Loucy (cell line): ENCODE results near the gene TENM3.

Experiments
- CTCF ChIP-seq: fragments of 200-600 bp; sonication (generic); conservative IDR thresholded peaks from 2 replicates; pipeline ENCODE4 v1.5.1; 2014; ENCODE audit warnings: mild to moderate bottlenecking, antibody characterized with exemption, low read length
- EZH2phosphoT487 ChIP-seq: fragments of 200-600 bp; IDR thresholded peaks from 2 replicates; pipeline ENCODE4 v1.6.1; 2018; ENCODE audit warnings: antibody characterized with exemption, mild to moderate bottlenecking, moderate library complexity, borderline replicate concordance

DNA sequence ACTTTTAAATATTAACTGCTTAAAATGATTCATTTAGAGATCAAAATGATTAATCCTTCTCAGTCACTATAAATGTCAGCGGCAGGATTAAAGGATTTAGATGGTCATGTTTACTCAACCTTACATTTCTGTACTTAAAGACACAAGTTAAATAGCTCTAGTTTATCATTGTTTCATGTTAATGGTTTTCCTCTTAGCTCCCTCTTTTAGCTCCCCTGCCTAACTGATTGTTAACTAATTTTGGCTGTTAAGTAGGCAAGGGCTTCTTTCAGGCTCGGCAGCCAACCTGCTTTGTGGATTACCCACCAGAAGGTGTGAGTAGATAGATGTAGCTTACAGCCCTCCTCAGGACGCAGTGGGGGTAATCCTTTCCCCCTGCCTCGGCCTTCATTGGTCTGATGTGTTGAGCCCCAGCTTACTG is 96.0 kb downstream of the TENM3 start:
- no peak for TF ChIP-seq CTCF
- no peak for TF ChIP-seq EZH2phosphoT487
